ENCODE results near the gene TOGARAM2.

GRCh38 chr2:29006092-29006979 is 25.2 kb downstream of the TOGARAM2 start:
- no peak for TF ChIP-seq CTCF (conservative IDR thresholded peaks at IDR 0.05; ENCODE audit: low read length)
- TF ChIP-seq EZH2phosphoT487 (IDR thresholded peaks at IDR 0.05; ENCODE audit: borderline replicate concordance, low read depth, low read length): no peak

All from OCI-LY7 (cell line).